Measurements from ENCODE around the gene TBC1D13. TPM values are rescaled to one million over a fixed set of nuclear protein-coding genes. Genes with fewer than 3 reads are reported as not detected.

TBC1D13 gene
- total and polyA plus RNA-seq, 9 of the 15 experiments (the other 6 are each of a cell fraction or from before 2014, with no cell fraction given) = 2.3 to 28.7 (median 11.4) TPM

DNA sequence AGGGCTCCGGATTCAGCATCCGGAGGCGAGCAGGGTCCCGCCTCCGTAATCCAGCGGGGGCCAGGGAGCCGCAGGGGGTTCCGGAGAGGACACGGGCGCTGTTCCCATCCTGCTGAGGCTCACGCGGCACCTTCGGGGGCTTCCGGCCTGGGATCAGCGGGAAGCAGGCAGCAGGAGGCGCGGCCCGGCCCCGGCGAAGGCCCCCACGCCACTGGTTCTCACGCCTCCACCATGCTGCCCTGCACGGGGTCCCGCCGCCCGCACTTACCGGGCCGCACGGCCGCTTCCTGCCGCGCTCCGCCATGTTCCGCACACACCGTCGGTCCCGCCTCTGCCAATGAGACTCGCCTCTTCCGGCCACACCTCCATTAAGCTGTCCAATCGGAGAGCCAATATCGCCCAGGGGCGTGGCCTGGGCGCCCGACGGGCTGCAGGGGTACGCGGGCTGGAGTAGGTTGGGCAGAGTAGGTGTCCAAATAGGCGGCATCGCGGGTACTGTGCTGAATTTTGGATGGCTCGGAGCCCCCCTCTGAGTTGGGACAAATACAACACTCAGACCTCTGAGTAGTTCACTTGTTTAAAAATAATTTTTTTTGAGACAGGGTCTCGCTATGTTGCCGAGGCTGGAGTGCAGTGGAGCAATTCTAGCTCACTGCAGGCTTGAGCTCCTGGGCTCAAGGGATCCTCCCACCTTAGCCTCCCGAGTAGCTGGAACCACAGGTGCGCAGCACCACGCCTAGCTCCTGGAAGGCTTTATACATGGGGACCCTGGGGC lies 42.6 kb downstream of the TBC1D13 start, which contains the start of gene SPOUT1 (continued):
- TF ChIP-seq ZNF449 (CRISPR knock-in tag; IDR thresholded peaks at IDR 0.05) (peak; percentile 75; the same call in 1 of the 2 replicates), ZNF121 (CRISPR knock-in tag; conservative IDR thresholded peaks at IDR 0.05) (peak; percentile 60), ARID1B (IDR thresholded peaks at IDR 0.05) (no peak), XRCC3 (IDR thresholded peaks at IDR 0.05) (no peak), ZNF175 (CRISPR knock-in tag; IDR thresholded peaks at IDR 0.05; ENCODE audit: low read depth) (no peak), SRSF7 (optimal IDR thresholded peaks at IDR 0.05; ENCODE audit: low read depth, low read length) (no peak), MCM3 (IDR thresholded peaks at IDR 0.05) (no peak), TBP (optimal IDR thresholded peaks at IDR 0.05; ENCODE audit: low read depth, low read length) (peak; percentile 72), RB1 (IDR thresholded peaks at IDR 0.05; ENCODE audit: low read depth) (peak; percentile 67; the same call in 1 of the 2 replicates), MAFG (tag; conservative IDR thresholded peaks at IDR 0.05) (no peak), HDAC1 (IDR thresholded peaks at IDR 0.05) (peak in 1 of 2 experiments; percentile 96; a peak in 2 of 4 replicates), DIDO1 (tag; IDR thresholded peaks at IDR 0.05; ENCODE audit: low read depth) (no peak), MTA2 (IDR thresholded peaks at IDR 0.05; ENCODE audit: low read depth) (no peak), MCM7 (IDR thresholded peaks at IDR 0.05) (no peak), SMC3 (conservative IDR thresholded peaks at IDR 0.05; ENCODE audit: insufficient read depth, low read depth, low read length) (no peak), CBX5 (IDR thresholded peaks at IDR 0.05; ENCODE audit: borderline replicate concordance, low read depth) (no peak), HEY1 (CRISPR knock-in tag; IDR thresholded peaks at IDR 0.05; ENCODE audit: borderline replicate concordance) (no peak), ZNF695 (CRISPR knock-in tag; IDR thresholded peaks at IDR 0.05) (no peak), HNRNPL (IDR thresholded peaks at IDR 0.05; ENCODE audit: low read depth, low read length) (peak; percentile 81; the same call in 1 of the 2 replicates), XRCC4 (IDR thresholded peaks at IDR 0.05; ENCODE audit: extremely low read depth, insufficient read depth, insufficient read length) (no peak), NFYB (IDR thresholded peaks at IDR 0.05; ENCODE audit: extremely low read depth, insufficient read length) (peak; percentile 43)
- TF ChIP-seq, protein P1, sequence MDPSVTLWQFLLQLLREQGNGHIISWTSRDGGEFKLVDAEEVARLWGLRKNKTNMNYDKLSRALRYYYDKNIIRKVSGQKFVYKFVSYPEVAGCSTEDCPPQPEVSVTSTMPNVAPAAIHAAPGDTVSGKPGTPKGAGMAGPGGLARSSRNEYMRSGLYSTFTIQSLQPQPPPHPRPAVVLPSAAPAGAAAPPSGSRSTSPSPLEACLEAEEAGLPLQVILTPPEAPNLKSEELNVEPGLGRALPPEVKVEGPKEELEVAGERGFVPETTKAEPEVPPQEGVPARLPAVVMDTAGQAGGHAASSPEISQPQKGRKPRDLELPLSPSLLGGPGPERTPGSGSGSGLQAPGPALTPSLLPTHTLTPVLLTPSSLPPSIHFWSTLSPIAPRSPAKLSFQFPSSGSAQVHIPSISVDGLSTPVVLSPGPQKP (CRISPR knock-in tag; IDR thresholded peaks at IDR 0.05) = no peak
- TF ChIP-seq, protein P2, sequence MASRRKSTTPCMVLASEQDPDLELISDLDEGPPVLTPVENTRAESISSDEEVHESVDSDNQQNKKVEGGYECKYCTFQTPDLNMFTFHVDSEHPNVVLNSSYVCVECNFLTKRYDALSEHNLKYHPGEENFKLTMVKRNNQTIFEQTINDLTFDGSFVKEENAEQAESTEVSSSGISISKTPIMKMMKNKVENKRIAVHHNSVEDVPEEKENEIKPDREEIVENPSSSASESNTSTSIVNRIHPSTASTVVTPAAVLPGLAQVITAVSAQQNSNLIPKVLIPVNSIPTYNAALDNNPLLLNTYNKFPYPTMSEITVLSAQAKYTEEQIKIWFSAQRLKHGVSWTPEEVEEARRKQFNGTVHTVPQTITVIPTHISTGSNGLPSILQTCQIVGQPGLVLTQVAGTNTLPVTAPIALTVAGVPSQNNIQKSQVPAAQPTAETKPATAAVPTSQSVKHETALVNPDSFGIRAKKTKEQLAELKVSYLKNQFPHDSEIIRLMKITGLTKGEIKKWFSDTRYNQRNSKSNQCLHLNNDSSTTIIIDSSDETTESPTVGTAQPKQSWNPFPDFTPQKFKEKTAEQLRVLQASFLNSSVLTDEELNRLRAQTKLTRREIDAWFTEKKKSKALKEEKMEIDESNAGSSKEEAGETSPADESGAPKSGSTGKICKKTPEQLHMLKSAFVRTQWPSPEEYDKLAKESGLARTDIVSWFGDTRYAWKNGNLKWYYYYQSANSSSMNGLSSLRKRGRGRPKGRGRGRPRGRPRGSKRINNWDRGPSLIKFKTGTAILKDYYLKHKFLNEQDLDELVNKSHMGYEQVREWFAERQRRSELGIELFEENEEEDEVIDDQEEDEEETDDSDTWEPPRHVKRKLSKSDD (conservative IDR thresholded peaks at IDR 0.05; ENCODE audit: low read length) = 0 out of 2 replicates have a peak, but pooled peaks have one; percentile 24
- TF ChIP-seq, protein P3, sequence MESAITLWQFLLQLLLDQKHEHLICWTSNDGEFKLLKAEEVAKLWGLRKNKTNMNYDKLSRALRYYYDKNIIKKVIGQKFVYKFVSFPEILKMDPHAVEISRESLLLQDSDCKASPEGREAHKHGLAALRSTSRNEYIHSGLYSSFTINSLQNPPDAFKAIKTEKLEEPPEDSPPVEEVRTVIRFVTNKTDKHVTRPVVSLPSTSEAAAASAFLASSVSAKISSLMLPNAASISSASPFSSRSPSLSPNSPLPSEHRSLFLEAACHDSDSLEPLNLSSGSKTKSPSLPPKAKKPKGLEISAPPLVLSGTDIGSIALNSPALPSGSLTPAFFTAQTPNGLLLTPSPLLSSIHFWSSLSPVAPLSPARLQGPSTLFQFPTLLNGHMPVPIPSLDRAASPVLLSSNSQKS (CRISPR knock-in tag; IDR thresholded peaks at IDR 0.05) = no peak
